ENCODE measurements around the gene SEMA6A.

GRCh38 chr5:116456036-116456435 lies 118.6 kb downstream of the SEMA6A start:
- TF ChIP-seq CTCF (IDR thresholded peaks at IDR 0.05): no peak
- TF ChIP-seq POLR2A (IDR thresholded peaks at IDR 0.05): no peak

Measured in Peyer's patch (tissue), 4 donors.